HG02840 (cell line): ENCODE data around the gene HSD17B8.

Experiments used
- ATAC-seq: cut with Tn5 transposase; IDR thresholded peaks from one replicate; pipeline ENCODE4 v1.9.1; 2021; ENCODE audit warnings: mild to moderate bottlenecking, moderate library complexity, moderate number of reproducible peaks; ENCODE audit not compliant: unreplicated experiment, low FRiP score

HSD17B8 gene

GRCh38 chr6:33171016-33171879 is 33.2 kb upstream of the HSD17B8 start:
- no peak for ATAC-seq

- no peak for ATAC-seq
Measured at GRCh38 chr6:33171880-33172687, 32.4 kb upstream of the HSD17B8 start.

GRCh38 chr6:33172688-33173534 is 31.5 kb upstream of the HSD17B8 start:
- ATAC-seq, result no peak

- ATAC-seq, result no peak
Measured at GRCh38 chr6:33173535-33174180, 30.8 kb upstream of the HSD17B8 start.

GRCh38 chr6:33174784-33175183 is 29.7 kb upstream of the HSD17B8 start:
- no peak for ATAC-seq

- no peak for ATAC-seq
Measured at GRCh38 chr6:33175436-33176069, 28.9 kb upstream of the HSD17B8 start.

GRCh38 chr6:33176906-33177305 is 27.5 kb upstream of the HSD17B8 start:
- ATAC-seq, result no peak

GRCh38 chr6:33177552-33178446 is 26.7 kb upstream of the HSD17B8 start:
- ATAC-seq, result no peak

- ATAC-seq, result no peak
Measured at GRCh38 chr6:33178755-33179475, 25.5 kb upstream of the HSD17B8 start.

GRCh38 chr6:33181141-33181540 is 23.3 kb upstream of the HSD17B8 start:
- no peak for ATAC-seq

GRCh38 chr6:33183071-33183683 is 21.3 kb upstream of the HSD17B8 start:
- ATAC-seq, result no peak

- ATAC-seq, result no peak
Measured at GRCh38 chr6:33185190-33185589, 19.3 kb upstream of the HSD17B8 start.

GRCh38 chr6:33185654-33186187 is 18.7 kb upstream of the HSD17B8 start:
- no peak for ATAC-seq

- ATAC-seq, result no peak
Measured at GRCh38 chr6:33187809-33188208, 16.6 kb upstream of the HSD17B8 start.

GRCh38 chr6:33189164-33189563 is 15.3 kb upstream of the HSD17B8 start:
- ATAC-seq, result no peak

GRCh38 chr6:33189625-33190448 is 14.6 kb upstream of the HSD17B8 start:
- no peak for ATAC-seq
